Glomerular endothelial cell (primary cell): ENCODE results near the gene FMO4. TPM values are rescaled to one million over a fixed set of nuclear protein-coding genes. Genes with fewer than 3 reads are reported as not detected.
A peak's percentile ranks its signal among the peaks of the same experiment; 100 is the strongest.
"Not testable (repeated sequence)": the region's sequence is repeated elsewhere in the genome, so short reads cannot be mapped to it uniquely, and the experiment has no call there.

ENCODE experiments used
- DNase-seq: peaks from one replicate; pipeline ENCODE4 v3.0.0-alpha.2; 2011; ENCODE audit warnings: low read depth, low spot score; ENCODE audit errors: extremely low read depth
- total RNA-seq: library from RNA; depleted of rRNA; stranded (reverse); fragments of >200 nt; gene quantifications from 2 replicates; pipeline ENCODE4 v1.2.3, GENCODE V29; 2015

Gene FMO4, protein sequence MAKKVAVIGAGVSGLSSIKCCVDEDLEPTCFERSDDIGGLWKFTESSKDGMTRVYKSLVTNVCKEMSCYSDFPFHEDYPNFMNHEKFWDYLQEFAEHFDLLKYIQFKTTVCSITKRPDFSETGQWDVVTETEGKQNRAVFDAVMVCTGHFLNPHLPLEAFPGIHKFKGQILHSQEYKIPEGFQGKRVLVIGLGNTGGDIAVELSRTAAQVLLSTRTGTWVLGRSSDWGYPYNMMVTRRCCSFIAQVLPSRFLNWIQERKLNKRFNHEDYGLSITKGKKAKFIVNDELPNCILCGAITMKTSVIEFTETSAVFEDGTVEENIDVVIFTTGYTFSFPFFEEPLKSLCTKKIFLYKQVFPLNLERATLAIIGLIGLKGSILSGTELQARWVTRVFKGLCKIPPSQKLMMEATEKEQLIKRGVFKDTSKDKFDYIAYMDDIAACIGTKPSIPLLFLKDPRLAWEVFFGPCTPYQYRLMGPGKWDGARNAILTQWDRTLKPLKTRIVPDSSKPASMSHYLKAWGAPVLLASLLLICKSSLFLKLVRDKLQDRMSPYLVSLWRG
- total RNA-seq = 0.88 and 2.1 TPM in 2 replicates

DNA sequence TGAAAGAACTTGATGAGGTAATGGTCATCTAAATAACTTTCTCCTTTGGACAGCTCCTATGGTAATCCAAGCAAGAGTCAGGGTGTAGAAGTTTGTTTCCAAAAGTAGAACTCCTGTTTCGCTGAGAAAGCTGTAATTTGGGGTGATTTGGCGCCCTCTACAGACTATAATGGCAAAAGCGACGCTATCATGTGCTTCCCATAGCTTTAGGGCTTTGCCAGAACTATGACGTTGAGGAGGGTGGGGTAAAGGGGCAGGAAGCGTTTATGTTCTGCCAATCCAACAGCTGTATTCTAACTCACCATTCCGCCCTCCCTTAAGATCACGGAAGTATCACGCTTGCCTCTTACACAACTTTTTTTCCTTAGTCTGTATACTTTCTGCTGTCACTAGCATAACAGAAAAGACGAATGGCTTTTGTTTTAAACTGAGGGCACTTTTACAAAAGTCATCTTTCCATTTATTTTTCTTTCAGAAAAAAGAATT lies at the start of gene FMO4:
TSS of gene FMO4 (plus strand) at position 349 of the 486 bp plus-strand sequence. CDS start 5,643 bp downstream, outside the sequence.
- peak; percentile 85 for DNase-seq

DNA sequence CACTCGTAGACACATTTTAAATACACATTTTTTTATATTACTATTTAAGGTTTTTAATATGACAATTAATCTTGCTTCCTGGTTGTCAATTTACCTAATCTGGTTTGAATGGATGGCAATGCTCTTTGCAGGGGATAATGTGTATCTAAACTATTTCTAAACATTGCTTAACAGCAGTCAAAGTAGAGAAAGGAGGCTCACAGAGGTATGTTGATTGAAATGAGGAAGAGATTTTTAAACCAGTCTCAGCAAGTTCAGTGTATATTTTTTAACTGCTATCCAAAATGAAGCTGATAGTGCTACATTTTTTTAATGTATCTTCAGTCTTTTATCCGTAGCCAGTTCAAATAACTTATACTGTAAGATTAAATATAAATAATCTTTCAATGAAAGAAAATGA lies 48.3 kb upstream of the FMO4 start:
- no peak for DNase-seq

DNA sequence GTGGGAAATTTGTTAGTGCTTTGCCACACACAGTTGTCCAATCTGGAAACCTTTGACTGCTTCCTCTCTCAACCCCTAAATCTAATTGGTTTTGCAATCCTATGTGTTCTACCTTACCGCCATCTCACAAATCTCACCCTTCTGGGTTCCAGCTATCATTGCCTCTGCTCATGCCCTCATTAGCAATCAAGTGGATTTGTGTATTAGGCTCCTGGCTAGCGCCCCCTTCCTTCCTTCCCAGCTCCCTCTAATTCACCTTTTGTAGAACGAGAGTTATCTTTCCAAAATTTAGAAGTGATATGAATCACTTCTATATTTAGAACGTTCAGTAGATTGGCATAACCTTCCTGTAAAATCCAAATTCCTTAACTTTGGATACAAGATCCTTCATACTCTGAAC lies 47.1 kb upstream of the FMO4 start:
- DNase-seq = no peak

DNA sequence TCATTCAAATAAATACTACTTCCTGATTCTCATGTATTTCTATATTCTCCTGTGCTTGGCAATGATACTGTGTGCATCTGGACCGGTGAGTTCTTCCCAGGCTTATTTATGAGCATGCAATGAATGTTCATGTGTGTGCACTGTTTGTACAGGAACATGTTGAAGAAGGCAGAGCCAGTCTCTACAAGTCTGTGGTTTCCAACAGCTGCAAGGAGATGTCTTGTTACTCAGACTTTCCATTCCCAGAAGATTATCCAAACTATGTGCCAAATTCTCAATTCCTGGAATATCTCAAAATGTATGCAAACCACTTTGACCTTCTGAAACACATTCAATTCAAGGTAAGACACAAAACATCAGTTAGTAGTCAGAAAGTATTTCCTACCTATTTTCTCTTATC lies 46.6 kb upstream of the FMO4 start:
- DNase-seq = no peak

DNA sequence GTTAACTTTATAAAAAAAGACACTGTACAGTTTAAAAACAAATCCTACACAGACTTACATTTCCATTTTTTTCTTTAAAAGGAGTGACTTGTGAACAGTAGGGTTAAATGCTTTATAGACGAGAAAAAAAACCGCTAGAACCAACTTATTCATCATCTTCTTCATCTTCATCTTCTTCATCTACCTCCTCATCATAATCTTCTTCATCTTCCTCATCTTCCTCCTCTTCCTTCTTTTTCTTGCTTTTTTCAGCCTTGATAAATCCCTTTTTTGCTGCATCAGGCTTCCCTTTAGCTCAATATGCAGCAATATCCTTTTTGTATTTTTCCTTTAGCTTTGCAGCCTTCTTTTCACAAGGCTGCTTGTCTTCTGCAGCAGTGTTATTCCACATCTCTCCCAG lies 43.2 kb upstream of the FMO4 start:
- DNase-seq = no peak

DNA sequence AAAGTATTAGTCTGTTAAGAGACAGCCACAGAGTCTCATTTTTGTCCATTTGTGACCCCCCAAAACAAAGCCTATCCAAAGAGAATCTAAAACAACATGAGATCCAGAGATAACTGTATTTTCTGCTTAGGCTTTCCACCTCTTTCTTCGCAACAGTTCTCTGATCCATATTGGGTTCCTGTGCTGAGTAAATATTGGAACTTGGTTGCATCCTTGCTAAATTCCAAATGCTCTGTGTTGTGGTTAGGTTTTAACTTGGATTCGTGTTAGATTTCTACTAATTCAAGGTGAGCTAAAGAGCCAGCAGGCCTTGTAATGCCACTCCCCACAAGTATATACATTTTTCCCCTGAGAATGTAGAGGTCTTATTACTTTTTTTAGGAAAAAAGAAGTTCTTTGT lies 36.4 kb upstream of the FMO4 start:
- DNase-seq = no peak

DNA sequence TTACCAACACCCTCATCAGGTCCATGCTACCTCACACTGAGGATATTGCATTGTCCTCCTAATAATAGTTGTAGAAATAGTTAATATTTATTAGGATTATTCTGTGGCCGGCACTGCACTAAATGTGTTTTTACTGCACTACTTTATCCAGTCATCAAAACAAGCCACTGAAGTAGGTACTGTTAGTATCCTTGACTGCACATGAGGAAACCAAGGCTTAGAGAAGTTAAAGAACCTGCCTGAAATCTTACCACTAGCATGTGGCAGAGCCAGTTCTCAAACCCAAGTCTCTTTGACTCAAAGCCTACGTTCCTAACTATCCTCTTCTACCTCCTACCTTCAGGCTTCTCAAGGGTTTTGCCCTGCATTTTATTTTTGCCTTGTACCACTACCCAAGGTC lies 34.7 kb upstream of the FMO4 start:
- no peak for DNase-seq

DNA sequence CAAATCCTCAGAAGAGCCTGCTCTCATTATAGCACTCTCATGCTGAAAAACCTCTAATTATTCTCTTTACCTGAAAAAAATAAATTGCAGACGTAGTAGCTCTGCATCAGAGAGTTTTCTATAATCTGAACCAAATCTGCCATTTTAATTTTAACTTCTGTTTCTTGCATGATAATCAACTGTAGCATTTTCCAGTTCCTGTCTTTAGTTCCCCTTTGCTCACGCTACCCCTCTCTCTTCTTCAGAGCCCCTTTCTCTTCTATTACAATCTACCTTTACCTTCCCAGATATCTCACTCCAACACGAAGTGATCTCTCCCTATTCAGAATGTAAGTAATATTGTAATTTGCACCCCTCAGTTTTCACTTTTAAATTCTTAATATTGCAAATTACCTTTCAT lies 34.3 kb upstream of the FMO4 start:
- DNase-seq = no peak

DNA sequence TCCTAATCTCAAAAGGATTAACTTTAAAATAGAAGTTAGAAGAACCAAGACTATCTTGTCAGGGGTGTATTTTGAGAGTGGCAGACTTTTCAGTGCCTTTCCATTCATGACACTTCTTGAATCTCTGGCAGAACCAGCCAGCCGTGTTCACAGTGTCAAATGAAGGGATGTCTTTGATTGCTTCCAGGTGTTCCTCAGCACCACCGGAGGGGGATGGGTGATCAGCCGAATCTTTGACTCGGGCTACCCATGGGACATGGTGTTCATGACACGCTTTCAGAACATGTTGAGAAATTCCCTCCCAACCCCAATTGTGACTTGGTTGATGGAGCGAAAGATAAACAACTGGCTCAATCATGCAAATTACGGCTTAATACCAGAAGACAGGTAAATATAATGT lies 33.4 kb upstream of the FMO4 start:
- no peak for DNase-seq

DNA sequence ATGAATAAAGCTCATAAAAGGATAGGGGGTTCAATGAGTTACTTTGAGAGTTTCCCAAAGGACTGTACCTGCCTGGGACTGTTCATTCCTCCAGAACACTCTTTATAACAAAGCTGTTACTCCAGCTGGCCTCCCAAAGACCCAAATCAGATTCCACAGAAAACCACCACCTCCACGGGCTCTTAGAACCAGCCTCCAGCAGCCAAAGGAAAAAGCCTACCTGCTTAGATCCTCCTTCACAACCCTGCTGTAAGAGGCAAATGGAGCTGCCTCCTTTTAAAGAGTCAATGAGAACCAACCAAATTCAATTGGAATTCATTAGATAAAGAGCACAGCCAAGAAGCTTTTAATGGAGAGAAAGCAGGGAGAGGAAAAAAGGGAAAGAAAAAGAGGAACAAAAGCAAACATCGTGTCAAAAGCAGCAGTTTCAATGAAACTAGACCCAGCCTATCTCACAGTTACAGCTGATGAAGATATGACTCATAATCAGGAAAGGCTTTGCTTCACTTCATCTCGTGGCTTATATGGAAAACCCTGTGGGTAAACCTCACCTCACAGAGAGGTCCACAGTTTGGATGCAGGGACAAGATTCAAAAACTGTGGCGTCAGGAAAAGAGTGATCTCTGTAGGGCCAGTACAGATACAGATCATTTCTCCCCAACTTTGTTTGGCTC lies 27.8 kb upstream of the FMO4 start:
- DNase-seq = no peak

DNA sequence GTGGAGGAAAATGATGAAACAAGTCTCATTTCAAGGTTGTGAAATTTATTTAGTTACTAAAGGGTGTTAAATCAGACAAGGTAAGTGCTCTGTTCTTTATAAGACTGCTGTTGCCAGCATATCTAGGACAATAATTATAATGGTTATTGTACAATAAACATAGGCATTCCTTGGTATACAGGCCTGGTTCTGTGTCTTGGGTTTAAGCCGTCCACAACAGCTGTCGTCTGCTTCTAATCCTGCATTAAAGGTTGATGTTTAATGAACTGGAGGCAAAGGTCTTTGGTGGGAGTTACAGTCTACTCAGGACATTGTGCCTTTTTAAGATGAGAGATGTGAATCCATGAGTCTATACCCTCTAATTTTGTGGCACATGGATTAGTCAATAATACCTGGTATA lies 23.4 kb upstream of the FMO4 start:
- no peak for DNase-seq

DNA sequence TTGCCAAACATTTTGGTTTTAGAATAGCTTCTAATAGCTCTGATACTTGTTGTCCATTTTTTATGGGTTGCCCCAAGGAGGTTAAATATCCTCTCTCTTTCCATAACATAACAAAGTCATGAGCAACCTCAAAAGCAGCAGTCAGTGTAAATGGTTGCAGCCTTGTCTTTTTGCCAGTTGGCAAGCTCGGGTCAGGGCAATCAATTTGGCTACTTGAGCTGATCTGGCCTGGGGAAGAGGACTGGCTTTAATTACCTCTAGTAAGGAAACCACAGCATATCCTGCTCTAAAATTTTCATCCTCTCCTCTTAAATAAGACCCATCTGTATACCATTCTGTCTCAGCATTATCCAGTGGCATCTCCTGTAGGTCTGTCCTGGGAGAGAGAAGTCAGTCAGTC lies 21.2 kb upstream of the FMO4 start:
- DNase-seq = no peak

DNA sequence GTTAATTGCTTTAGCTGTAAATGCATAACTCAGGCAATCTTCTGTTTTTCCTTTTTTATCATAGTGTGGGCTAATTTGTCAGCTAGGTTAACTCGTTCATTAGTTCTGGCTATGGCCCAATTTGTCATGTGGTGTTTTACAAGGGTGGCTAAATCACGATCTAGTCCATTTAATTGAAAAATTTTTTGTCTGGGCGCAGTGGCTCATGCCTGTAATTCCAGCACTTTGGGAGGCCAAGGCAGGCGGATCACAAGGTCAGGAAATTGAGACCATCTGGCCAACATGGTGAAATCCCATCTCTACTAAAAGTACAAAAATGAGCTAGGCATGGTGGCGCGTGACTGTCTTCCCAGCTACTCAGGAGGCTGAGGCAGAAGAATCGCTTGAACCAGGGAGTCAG lies 18.6 kb upstream of the FMO4 start:
- DNase-seq = not testable (repeated sequence)

DNA sequence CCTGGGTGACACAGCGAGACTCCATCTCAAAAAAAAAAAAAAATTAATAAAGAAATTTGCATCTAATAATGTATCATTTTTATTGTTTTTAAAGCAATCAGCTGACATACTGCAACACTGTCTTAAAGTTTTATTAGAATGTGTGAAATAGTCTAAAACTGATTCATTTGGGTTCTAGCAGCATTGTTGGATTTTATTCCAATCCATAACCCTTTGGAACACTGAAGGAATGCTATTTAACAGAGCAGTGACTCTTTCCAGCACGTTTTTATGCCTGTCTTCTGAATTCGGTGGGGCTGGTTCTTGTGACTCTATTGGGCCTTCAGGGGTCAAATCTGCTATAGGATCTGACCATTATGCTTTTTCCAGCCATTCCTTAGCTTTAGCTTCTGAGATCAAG lies 18.2 kb upstream of the FMO4 start:
- DNase-seq = no peak

DNA sequence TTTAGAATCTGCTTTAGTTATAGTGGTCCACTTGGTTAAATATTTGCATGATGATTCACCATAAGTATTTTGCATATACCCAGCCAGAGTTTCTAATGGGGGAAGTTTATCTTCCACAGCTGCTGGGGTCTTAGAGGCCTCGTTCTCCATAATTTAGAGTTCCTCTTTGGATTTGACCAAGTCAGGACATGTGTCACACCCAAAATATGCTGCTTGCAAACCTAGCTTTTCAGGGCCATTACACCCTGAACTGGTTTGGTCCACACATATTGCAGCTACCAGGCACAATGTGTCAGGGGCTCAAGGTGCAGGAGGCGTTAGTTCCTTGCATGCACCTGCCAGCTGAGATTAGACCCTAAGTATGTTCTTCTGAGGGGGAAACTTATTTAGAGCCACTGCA lies 17.1 kb upstream of the FMO4 start:
- DNase-seq = no peak

DNA sequence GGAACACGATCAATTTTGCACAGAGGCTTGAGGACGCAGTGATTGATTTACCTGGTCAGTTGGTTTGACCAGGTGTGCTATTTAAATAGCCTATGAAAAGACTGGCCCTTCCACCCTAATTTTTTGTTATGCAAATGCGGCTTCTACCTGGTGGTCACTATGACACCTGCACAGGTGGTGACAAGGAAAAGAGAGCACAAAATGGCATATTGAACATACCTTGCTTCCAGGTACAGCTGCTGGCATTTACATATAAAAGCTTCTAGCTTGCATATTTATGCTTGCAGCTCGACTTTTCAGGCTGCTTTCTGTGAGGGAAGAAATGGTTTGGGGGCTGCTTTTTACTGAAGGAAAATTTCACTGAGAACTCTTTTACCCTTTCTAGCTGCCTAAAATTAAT lies 15.3 kb upstream of the FMO4 start:
- DNase-seq = no peak

DNA sequence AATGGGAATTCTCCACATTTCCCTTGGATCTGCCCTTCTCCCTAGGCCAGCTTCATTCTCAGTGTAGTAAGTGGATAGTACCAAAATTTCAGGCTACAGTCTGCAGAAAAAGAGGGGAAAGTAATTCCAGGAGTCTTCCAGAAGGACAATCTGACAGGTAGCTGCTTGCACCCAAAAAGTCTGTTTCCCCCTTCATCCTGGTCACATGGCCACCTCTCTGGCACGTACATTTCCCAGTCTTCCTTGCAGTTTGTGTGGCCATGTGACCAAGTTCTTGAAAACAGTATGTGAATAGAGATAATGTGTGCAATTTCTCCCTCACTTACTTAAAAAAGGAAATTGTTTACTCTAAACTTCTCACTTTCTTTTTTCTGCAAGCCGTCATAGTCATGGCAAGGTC lies 14.6 kb upstream of the FMO4 start:
- DNase-seq = no peak

DNA sequence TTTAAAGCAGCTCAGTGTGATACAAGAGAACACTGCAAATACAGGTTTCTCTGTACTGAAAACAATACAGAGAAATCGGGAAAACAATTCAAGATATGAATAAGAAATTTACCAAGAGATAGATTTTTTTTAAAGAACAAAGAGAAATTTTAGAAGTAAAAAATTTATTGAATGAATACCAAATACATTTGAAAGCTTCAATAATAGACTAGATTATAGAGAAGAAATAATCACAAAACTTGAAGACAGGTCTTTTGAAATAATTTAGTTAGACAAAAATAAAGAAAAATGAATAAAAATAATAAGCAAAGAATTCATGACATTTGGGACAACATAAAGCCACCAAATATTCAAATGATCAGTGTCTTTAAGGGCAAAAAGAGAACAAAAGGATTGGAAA lies 13.6 kb upstream of the FMO4 start:
- DNase-seq = no peak

DNA sequence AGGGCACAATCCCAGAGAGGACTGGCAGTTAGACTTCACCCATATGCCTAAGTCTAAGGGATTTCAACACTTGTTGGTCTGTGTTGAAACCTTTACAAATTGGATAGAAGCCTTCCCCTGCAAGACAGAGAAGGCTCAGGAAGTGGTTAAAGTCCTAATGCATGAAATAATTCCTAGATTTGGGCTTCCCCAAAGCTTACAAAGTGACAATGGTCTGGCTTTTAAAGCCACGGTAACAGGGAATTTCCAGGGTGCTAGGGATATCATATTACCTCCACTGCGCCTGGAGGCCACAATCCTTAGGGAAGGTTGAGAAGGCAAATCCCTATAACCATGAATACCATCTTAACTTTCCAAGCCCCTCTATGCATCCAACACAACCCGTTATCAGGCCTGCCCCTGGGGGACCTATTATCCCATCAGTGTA lies 3.3 kb upstream of the FMO4 start:
- no peak for DNase-seq

DNA sequence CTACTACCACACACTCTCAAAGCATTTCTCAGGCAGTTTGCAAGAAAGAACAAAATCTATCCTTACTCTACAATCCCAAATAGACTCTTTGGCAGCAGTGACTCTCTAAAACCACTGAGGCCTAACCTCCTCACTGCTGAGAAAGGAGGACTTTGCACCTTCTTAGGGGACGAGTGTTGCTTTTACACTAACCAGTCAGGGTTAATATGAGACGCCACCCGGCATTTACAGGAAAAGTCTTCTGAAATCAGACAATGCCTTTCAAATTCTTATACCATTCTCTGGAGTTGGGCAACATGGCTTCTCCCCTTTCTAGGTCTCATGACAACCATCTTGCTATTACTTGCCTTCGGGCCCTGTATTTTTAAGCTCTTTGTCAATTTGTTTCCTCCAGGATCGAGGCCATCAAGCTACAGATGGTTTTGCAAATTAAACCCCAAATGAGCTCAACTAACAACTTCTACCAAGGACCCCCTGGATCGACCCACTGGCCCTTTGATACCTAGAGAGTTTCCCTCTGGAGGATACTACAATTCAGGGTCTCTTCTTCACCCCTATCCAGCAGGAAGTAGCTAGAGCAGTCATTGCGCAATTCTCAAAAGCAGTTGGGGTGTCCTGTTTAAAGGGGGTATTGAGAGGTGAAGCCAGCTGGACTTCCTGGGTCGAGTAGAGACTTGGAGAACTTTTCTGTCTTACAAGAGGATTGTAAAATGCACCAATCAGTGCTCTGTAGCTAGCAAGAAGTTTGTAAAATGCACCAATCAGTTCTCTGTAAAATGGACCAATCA lies 2.0 kb upstream of the FMO4 start:
- no peak for DNase-seq

DNA sequence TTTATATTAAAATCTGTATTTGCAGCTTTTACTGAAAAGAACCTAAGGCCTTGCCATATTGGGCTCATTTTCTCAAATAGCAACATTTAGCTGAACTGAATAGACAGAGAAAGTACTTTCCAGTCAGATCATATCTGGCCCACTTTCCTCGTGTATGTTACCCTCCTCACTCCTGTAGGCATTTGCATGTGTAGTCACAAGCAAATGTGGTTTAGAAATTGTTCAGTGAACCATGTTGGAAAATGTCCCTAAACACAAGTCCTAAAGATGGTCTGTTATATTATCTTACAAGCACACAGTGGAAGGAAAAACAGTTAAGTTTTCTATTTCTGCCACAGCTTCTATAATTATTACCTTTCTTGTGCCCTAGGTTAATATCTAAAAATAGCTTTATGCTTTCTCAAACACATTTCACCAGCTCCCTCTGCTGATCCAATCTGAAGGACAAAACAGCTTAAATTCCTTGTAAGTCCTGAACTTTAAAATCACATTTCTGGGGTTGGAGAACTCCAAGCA lies 606 bp upstream of the FMO4 start:
- DNase-seq = no peak
